GM18526 (cell line): ENCODE results near the gene OVOL1.

ENCODE experiments used
- POLR2A ChIP-seq: IDR thresholded peaks from 3 replicates; pipeline ENCODE4 v1.6.1; 2011; ENCODE audit not compliant: insufficient read length; ENCODE audit errors: extremely low read depth

OVOL1 gene

GRCh38 chr11:65796726-65797601 is 10.1 kb downstream of the OVOL1 start:
- TF ChIP-seq POLR2A = no peak

GRCh38 chr11:65797711-65798110 is 10.8 kb downstream of the OVOL1 start:
- TF ChIP-seq POLR2A = no peak

GRCh38 chr11:65798882-65799281 is 12.0 kb downstream of the OVOL1 start:
- TF ChIP-seq POLR2A = no peak

DNA sequence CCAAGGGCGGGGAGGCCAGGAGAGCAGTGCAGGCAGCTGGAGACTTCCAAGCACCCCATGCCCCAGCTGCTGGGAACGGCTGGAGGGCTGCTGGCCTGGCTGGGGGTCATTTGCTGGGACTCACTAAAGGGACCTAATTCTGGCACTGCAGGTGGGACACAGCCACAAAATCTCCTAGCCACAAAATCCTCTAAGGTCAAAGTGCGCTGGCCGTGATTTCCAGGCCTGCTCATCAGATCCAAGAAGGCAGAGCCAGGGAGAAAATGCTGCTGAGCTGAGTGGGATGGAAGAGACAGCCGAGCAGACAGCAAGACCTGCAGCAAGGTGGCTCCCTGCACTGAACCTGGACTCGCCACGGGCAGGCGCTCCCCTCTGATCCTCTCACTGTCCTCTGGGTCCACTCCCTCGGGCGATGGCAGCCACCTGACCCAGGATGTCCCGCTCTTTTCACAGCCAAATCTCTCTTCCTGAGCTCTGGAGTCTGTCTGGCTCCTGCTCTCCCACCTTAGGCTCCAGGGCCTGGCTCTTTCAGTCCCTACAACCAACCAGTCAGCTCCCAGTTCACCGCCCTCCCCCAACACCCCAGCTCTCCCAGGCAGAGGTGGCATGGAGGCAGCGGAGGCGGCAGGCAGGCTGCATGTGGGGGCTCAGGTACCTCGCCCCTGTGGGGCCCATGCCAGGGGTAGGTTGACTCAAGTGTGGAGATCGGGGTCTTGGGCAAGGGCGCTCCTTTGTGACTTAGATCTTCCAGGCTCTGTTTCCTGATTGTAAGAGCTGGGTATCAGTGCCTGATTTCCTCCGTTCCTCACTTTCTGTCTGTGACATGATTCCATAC is 14.5 kb downstream of the OVOL1 start:
- TF ChIP-seq POLR2A = no peak

GRCh38 chr11:65802841-65803240 is 16.0 kb downstream of the OVOL1 start:
- no peak for TF ChIP-seq POLR2A

GRCh38 chr11:65803797-65804492 is 17.1 kb downstream of the OVOL1 start:
- no peak for TF ChIP-seq POLR2A

DNA sequence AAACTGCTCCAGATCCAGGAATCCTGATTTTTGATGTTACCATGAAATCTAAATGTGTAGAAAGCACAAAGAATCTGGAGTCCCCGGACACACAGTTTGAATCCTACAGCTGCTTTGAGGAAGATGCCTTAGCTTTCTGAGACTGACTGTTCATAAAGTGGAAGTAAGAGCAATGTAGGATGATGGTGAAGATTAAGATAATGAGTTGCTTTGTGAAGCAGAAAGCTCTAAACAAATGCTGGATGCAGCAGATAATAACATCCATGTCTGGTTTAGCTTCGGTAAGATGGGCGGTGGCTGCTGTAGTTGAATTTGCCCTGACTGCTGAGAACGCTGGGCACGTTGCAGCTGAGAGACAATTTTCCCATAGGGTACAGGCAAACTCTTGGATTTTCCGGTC is 20.1 kb downstream of the OVOL1 start:
- no peak for TF ChIP-seq POLR2A

DNA sequence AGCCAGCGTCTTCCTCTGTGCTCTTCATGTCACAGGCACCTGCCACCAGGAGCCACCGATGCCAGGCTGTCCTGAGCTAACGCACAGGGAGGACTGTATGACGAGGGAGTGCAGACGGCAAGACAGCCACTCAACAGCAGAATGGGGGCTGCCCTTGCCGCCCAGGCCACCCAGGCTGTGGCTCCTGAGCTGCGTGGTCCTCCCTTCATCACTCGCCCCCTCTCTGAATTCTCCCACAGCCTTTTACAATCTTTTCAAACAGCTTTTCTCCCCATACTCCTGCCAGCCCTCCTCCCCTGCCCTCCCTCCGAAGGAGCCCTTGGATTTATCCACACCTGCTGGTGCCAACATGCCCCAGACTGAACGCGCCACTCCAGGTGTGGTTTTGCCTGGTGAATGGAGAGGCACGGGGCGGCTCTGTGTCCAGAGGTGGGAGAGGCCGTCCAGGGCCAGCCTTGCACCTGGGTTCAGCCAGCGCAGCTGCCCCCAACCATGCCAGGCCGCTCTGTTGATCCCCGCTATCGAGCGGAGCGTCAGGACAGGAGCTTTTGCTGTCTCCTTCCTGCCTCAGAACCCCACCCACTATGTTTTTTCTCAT is 22.0 kb downstream of the OVOL1 start:
- TF ChIP-seq POLR2A = no peak

- TF ChIP-seq POLR2A = no peak
Observed at GRCh38 chr11:65809496-65809895, 22.6 kb downstream of the OVOL1 start.

GRCh38 chr11:65810046-65810868 is 23.4 kb downstream of the OVOL1 start:
- no peak for TF ChIP-seq POLR2A

GRCh38 chr11:65811764-65812475 is 25.1 kb downstream of the OVOL1 start:
- no peak for TF ChIP-seq POLR2A

DNA sequence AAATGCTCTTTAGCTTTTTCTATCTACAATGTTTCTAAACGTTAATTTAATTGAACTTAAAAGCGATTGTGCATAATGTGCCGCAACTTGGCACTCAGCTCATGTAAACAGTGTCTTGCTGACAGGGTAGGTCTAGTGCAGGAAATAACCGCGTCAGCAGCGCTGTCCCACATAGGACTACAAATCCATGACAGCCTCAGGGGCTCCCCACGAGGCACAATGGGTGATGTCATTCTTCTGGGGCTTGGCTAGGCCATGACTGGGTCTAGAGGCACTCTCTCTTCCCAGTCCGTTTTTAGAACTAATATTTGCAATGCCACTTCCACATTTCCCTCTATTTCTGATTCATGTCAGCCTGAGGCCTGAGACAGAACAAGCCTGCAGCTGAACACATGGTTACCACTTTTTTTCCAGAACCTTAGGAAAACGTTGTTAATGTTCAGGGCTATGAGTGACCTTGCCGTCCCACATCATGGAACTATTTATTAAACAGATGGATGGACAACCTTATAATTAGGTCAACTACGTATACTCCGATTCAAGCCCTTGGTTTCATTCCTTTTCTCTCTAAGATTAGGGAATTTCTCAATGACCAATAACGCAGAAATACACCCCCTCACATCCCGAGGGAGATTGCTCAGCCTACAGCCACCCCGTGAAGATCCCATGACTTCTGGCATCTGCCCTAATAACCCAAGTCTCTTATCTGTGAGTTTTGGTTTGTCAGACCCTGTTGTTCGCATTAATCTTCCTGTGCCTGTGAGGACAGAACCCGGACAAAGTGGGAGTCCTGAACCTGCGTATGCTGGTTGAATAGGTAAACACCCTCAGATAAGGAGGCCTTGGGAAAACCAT is 27.5 kb downstream of the OVOL1 start:
- no peak for TF ChIP-seq POLR2A

DNA sequence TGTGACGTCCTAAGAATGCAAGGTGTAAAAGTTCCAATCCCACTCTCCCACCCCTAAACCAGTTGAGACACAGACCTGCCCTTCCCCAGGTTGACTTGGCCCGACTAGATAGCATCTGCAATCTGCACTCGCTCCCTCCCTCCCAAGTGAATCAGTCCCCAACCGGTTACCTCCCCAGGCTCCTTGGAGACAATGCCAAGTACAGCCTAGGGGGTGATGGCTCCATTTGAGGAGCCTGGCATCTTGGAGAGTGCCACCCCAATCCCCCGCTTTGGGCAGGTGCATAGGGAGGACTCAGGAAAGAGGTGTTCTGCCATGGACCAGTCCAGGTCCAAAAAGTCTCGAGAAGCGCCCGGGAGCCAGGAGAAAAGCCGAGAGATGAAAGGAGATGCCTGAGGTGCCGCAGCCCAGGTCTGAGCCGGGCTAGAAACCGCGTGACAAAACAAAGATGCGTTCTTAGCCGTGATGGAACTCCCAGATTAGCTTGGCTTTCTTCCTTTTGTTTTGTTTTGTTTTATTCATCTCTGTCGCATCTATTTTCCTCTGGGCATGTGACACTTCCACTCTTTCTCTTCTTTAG is 28.2 kb downstream of the OVOL1 start:
- TF ChIP-seq POLR2A = no peak

DNA sequence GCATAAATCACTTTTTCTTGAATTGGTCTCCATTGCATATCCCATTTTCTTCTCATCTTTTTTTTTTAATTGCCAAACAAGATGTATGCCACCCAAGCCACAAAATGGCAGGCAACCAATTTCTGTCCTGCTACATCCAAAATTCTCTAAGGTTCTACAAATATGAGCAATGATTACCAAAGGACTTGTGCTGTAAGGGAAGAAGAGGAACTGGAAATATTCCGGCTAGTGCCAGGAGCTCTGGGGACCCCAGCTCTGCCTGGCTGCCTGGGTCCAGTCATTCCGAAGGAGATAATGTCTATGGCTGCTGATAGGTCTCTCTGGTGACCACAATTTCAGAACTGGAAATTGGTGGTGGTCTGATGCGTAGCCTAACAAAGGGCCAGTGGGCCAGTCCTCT is 29.8 kb downstream of the OVOL1 start:
- no peak for TF ChIP-seq POLR2A
